Prostate gland (tissue), 2 donors: ENCODE measurements around the gene AIF1. TPM values are rescaled to one million over a fixed set of nuclear protein-coding genes. Genes with fewer than 3 reads are reported as not detected.

Experiments used
- DNase-seq: peaks from one replicate; pipeline ENCODE4 v3.0.0-alpha.2; 2019; ENCODE audit warnings: low spot score
- H3K27ac ChIP-seq, 2 donors: fragments of 200-600 bp; sonication (generic); 2 replicates each; pipeline ENCODE4 v1.5.1; 2017 to 2019
- H3K27me3 ChIP-seq: fragments of 200-600 bp; sonication (generic); replicated peaks from 2 replicates; pipeline ENCODE4 v1.5.1; 2019; ENCODE audit not compliant: insufficient read depth
- H3K36me3 ChIP-seq, 2 donors: fragments of 200-600 bp; sonication (generic); 1 replicate in 1 of 2; 2 replicates in 1 of 2; pipeline versions ENCODE4 v1.5.1 to v1.8.1; 2017 to 2019
- H3K4me1 ChIP-seq: fragments of 200-600 bp; sonication (generic); replicated peaks from 2 replicates; pipeline ENCODE4 v1.5.1; 2019
- H3K4me3 ChIP-seq, 2 donors: fragments of 200-600 bp; sonication (generic); 2 replicates each; pipeline ENCODE4 v1.5.1; 2017 to 2019
- H3K9me3 ChIP-seq: fragments of 200-600 bp; sonication (generic); 2 replicates; pipeline ENCODE4 v1.5.1; 2017
- POLR2A ChIP-seq: fragments of 450-650 bp; IDR thresholded peaks from one replicate; pipeline ENCODE4 v1.6.1; 2016; ENCODE audit warnings: antibody characterized with exemption, mild to moderate bottlenecking
- POLR2AphosphoS5 ChIP-seq: sonication (generic); formaldehyde crosslinking; IDR thresholded peaks from one replicate; pipeline ENCODE4 v1.6.1; 2017; ENCODE audit warnings: antibody characterized with exemption
- WGBS: methylation state at CpG from one replicate; pipeline ENCODE4 v1.1.5; 2018; 5-methylcytosine and 5-hydroxymethylcytosine counted together
- intact Hi-C: fragments of 100-400 bp; cut with DNase I; formaldehyde crosslinking; loops from one replicate; pipeline ENCODE4 v1.14.2; 2022
- total RNA-seq, 2 donors: library from RNA; depleted of rRNA; stranded (reverse); fragments of >200 nt; gene quantifications; one replicate each; pipeline ENCODE4 v1.1.0, GENCODE V29; 2016
- TF ChIP-seq, protein P1 (sequence below), 4 experiments: fragments of 200-600 bp in 2 of 4; fragments of 450-650 bp in 2 of 4; sonication (generic) in 2 of 4; IDR thresholded peaks; 1 replicate in 3 of 4; 2 replicates in 1 of 4; pipeline ENCODE4 v1.5.1; 2016 to 2019; ENCODE audit warnings: antibody characterized with exemption in 4 of 4, mild to moderate bottlenecking in 2 of 4, moderate library complexity in 2 of 4

Gene AIF1
- total RNA-seq, 2 donors from 2014 or later = 11.1 to 14.6 TPM

DNA sequence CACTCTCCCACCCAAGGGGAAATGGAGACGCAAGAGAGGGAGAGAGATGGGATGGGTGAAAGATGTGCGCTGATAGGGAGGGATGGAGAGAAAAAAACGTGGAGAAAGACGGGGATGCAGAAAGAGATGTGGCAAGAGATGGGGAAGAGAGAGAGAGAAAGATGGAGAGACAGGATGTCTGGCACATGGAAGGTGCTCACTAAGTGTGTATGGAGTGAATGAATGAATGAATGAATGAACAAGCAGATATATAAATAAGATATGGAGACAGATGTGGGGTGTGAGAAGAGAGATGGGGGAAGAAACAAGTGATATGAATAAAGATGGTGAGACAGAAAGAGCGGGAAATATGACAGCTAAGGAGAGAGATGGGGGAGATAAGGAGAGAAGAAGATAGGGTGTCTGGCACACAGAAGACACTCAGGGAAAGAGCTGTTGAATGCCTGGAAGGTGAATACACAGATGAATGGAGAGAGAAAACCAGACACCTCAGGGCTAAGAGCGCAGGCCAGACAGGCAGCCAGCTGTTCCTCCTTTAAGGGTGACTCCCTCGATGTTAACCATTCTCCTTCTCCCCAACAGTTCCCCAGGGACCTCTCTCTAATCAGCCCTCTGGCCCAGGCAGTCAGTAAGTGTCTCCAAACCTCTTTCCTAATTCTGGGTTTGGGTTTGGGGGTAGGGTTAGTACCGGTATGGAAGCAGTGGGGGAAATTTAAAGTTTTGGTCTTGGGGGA, 38.9 kb upstream of the AIF1 start:
- peak overlapping the region in 1 of 2 donors; percentile 33 for H3K27ac ChIP-seq
- intact Hi-C loops = no loop called here
- H3K9me3 ChIP-seq = no peaks in the 10 kb centered on the region
- TF ChIP-seq, protein P1, sequence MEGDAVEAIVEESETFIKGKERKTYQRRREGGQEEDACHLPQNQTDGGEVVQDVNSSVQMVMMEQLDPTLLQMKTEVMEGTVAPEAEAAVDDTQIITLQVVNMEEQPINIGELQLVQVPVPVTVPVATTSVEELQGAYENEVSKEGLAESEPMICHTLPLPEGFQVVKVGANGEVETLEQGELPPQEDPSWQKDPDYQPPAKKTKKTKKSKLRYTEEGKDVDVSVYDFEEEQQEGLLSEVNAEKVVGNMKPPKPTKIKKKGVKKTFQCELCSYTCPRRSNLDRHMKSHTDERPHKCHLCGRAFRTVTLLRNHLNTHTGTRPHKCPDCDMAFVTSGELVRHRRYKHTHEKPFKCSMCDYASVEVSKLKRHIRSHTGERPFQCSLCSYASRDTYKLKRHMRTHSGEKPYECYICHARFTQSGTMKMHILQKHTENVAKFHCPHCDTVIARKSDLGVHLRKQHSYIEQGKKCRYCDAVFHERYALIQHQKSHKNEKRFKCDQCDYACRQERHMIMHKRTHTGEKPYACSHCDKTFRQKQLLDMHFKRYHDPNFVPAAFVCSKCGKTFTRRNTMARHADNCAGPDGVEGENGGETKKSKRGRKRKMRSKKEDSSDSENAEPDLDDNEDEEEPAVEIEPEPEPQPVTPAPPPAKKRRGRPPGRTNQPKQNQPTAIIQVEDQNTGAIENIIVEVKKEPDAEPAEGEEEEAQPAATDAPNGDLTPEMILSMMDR (IDR thresholded peaks at IDR 0.05) = no peak
- no peak for TF ChIP-seq POLR2A
- no peaks in the 10 kb centered on the region for H3K4me1 ChIP-seq
- H3K36me3 ChIP-seq = no peaks in the 10 kb centered on the region
- peak overlapping the region in 1 of 2 donors; percentile 8 for H3K4me3 ChIP-seq
- no peaks in the 10 kb centered on the region for H3K27me3 ChIP-seq
- 67% methylated on average over 8 of the region's 8 CpGs for WGBS
- DNase-seq = no peak

DNA sequence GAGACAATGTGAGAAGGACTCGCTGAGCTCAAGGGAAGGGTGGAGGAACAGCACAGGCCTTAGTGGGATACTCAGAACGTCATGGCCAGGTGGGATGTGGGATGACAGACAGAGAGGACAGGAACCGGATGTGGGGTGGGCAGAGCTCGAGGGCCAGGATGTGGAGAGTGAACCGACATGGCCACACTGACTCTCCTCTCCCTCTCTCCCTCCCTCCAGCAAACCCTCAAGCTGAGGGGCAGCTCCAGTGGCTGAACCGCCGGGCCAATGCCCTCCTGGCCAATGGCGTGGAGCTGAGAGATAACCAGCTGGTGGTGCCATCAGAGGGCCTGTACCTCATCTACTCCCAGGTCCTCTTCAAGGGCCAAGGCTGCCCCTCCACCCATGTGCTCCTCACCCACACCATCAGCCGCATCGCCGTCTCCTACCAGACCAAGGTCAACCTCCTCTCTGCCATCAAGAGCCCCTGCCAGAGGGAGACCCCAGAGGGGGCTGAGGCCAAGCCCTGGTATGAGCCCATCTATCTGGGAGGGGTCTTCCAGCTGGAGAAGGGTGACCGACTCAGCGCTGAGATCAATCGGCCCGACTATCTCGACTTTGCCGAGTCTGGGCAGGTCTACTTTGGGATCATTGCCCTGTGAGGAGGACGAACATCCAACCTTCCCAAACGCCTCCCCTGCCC, 38.0 kb upstream of the AIF1 start:
- 87% methylated on average over 19 of the region's 19 CpGs for WGBS
- intact Hi-C loops = no loop called here
- Histone ChIP-seq H3K27me3 (no peaks in the 10 kb centered on the region), H3K27ac (no peak overlapping the region), H3K4me3 (no peak overlapping the region), H3K36me3 (no peaks in the 10 kb centered on the region), H3K4me1 (no peaks in the 10 kb centered on the region), H3K9me3 (no peaks in the 10 kb centered on the region)
- no peak for DNase-seq
- TF ChIP-seq POLR2AphosphoS5 (no peak), POLR2A (no peak)
- TF ChIP-seq, protein P1 (IDR thresholded peaks at IDR 0.05) = no peak

DNA sequence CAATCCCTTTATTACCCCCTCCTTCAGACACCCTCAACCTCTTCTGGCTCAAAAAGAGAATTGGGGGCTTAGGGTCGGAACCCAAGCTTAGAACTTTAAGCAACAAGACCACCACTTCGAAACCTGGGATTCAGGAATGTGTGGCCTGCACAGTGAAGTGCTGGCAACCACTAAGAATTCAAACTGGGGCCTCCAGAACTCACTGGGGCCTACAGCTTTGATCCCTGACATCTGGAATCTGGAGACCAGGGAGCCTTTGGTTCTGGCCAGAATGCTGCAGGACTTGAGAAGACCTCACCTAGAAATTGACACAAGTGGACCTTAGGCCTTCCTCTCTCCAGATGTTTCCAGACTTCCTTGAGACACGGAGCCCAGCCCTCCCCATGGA, 37.5 kb upstream of the AIF1 start:
- Histone ChIP-seq H3K27ac (no peak overlapping the region), H3K4me3 (no peak overlapping the region), H3K9me3 (no peaks in the 10 kb centered on the region), H3K36me3 (no peaks in the 10 kb centered on the region), H3K27me3 (no peaks in the 10 kb centered on the region), H3K4me1 (no peaks in the 10 kb centered on the region)
- no peak for DNase-seq
- WGBS = 95% methylated on average over 3 of the region's 3 CpGs
- intact Hi-C loops = no loop called here
- TF ChIP-seq POLR2A (no peak), POLR2AphosphoS5 (no peak)
- TF ChIP-seq, protein P1 (IDR thresholded peaks at IDR 0.05) = no peak

DNA sequence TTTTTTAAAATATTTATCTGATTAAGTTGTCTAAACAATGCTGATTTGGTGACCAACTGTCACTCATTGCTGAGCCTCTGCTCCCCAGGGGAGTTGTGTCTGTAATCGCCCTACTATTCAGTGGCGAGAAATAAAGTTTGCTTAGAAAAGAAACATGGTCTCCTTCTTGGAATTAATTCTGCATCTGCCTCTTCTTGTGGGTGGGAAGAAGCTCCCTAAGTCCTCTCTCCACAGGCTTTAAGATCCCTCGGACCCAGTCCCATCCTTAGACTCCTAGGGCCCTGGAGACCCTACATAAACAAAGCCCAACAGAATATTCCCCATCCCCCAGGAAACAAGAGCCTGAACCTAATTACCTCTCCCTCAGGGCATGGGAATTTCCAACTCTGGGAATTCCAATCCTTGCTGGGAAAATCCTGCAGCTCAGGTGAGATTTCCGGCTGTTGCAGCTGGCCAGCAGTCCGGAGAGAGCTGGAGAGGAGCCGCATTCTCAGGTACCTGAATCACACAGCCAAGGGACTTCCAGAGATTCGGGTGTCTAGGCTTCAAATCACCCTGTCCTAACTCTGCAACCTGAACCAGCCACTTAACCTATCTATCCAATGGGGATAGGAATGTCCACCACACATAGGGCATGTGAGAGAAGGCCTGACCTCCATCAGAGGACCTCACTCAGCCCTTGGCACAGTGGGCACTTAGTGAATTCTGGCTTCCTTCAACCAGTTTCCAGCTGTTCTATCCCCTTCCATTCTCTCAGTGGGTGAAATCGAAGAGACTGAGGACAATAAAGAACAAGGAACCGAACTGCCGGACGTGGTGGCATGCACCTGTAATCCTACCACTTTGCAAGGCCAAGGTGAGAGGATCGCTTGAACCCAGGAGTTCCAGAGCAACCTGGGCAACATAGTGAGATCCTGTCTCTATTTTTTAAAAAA, 36.6 kb upstream of the AIF1 start:
- TF ChIP-seq POLR2AphosphoS5 = no peak
- TF ChIP-seq POLR2A = no peak
- TF ChIP-seq, protein P1 (IDR thresholded peaks at IDR 0.05) = no peak
- H3K4me3 ChIP-seq = no peak overlapping the region
- H3K9me3 ChIP-seq = no peaks in the 10 kb centered on the region
- H3K4me1 ChIP-seq = no peaks in the 10 kb centered on the region
- DNase-seq = no peak
- H3K27me3 ChIP-seq = no peaks in the 10 kb centered on the region
- H3K27ac ChIP-seq = no peak overlapping the region
- intact Hi-C loops = no loop called here
- 77% methylated on average over 12 of the region's 12 CpGs for WGBS
- H3K36me3 ChIP-seq = no peaks in the 10 kb centered on the region
